Retina (tissue), 1 donor: ENCODE measurements around the gene COL4A2.

Experiments used
- DNase-seq: peaks from one replicate; pipeline ENCODE4 v3.0.0-alpha.2; 2016

The COL4A2 gene

DNA sequence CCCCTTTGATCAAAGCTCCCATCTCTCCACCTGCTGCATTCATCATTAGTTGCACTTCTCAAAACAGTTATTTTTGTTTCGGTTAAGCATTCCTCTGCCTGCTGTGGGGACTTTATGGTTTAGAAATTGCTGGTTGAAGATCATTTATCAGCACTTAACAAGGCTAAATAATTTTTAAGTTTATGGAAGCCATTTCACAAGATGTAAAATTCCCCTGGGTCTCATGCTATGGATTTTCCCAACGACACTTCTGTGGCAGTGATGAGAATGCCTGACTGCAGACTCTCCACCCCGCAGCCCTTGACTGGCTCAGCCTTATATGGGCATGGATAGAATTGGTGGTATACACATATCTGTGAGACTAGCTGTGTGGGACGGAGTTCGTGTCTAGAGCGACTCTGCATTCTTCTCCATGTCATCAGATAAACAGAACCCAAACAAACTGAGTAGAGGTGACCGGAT lies 52.8 kb downstream of the COL4A2 start:
- no peak for DNase-seq

DNA sequence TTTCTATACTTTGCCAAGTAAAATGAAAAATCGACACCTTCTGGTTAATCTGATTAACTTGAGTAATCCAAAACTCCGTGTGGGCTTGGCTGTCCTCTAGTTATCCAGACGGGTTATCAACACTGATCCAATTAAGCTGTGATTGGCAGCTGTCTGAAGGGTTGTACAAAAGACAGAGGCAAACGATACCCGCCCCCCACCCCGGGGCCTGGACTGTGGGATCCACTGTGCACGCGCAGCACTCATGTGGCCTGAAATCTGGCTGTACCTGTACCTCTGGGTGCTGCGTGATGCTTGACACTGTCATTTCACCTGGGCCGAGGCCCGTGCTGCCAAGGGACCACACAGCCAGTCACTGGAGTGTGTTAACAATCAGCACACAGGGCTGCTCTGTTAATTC lies 53.5 kb downstream of the COL4A2 start:
- no peak for DNase-seq

DNA sequence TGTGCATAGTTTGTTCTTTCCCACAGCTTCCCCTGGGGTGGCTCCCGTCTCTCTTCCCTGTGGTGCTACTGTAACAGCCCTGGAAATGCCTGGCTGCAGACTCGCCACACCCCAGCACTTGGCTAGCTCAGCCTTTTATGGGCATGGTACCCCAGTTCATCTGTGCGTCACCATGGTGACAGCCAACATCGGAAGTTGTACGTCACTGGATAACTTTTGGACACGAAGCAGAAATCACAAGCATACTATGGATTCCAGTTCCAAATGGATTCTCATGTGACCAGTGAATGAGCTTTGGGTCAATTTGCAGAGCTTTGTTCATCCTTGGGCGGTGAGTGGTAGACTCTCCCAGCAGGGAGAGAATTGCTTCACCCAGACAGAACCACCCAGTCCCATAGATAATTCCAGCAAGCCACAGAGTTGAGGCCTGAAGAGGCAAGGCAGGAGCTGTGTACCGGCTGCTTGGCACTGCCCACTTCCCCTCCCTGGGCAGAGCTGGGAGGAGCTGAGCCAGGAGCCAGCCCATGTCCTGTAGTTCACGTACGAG lies 54.4 kb downstream of the COL4A2 start:
- no peak for DNase-seq

DNA sequence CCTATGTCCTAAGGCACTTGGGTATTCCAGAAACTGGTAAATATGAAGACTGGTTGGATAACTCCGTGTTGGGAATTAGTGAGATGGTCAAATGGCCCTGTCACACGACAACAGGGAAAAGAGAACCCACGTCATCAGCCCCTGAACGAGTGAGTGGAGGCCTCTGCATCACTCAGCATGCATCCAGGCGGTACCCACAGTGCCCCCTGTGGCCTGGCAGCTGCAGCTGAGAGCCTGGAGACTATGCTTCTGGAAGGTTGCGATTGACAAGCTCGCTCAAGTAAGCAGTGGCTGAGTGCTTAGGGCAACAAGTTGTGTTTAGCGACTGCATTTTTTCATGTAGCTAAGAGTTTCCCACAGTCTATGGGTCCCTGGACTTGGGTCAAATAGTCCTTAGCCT lies 55.9 kb downstream of the COL4A2 start:
- no peak for DNase-seq

DNA sequence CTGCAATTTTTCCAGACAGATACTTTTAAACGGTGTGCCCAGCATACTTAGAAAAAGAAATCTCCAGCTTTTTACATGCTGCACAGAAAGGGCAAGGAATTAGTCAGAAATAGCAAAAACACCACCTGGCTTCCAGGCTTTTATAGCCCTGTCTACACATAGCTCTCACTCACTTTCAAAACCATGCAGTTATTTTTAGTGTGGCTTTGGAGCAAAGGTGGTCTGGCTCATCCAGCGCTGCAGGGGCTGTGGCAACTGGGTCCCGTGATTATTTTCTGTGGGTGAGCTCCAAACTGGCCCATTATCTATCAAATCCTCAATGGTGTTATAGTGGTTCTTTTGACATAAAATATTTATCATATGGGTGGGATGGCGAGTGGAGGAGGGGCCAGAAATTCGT lies 57.0 kb downstream of the COL4A2 start:
- no peak for DNase-seq

DNA sequence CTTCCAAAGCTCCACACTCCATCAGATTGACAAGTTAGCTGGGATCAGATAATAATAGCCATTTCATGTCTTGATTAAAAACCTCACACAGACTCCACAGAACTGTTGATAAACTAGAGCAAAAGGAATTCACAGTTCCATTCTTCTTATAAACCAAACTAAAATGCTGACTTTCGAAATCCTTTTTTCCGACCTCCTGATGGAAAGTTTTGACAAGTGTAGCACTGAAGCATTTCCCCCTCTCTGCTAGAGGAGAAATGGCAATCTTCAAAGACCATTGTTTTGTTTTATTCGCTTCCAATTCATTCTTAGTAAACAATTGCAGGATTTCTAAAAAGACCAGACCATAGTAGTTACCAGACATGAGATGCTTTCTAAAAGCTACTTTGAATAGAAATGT lies 58.8 kb downstream of the COL4A2 start:
- no peak for DNase-seq

DNA sequence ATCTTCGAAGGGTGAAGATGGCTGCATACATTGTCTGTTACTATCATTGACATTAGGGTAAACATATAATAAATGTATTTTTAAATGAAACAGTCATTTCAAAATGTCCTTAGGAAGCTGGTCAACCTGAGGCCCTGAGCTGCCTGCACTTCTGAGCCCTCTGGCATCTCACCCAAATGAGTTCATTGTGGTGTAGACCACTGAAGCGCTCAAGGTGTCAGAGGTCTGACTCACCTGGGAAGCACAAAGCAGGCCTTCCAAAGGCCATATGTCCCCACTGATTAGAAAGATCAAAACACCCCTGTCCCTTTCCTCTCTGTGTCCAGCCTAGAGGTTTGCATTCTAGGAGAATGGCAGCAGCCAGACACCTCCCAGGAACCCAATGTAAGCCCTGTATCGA lies 59.6 kb downstream of the COL4A2 start:
- no peak for DNase-seq

DNA sequence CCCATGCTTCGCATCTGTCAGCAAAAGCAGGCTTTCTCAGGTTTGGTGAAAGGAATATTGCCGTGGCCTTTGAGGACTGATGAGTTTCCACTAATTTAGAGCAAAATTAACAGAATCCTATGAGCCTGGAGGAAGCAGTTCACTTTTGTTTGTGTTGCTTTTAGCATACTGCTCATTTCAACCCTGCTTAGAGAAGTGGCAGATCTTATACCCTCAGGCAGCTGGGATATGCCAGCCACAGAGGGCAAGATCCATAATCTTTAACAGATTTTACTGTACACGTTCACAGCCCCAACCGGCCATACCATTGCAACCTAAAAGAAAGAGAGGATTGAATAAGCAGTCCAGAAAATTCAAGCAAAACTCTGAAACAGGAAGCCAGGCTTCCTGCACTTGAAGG lies 60.5 kb downstream of the COL4A2 start:
- DNase-seq = no peak

DNA sequence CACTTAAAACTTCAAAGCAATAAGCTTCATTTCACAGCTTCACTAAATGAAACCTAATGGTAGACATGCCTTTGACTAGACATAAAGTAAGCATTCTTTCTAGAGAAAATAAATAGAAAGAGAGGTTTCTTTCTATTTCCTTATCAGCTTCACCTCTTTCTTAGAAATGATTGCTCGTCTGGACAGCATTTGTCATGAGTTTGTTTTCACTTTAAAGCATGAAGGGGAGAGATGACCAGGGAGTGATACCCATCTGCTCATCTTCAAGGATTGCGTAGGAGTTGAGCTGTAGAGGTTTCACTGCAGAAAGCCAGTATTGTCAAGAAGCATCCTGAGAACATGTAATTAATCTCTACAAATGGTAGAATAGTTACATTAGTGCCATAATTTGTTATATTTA lies 61.3 kb downstream of the COL4A2 start:
- no peak for DNase-seq

DNA sequence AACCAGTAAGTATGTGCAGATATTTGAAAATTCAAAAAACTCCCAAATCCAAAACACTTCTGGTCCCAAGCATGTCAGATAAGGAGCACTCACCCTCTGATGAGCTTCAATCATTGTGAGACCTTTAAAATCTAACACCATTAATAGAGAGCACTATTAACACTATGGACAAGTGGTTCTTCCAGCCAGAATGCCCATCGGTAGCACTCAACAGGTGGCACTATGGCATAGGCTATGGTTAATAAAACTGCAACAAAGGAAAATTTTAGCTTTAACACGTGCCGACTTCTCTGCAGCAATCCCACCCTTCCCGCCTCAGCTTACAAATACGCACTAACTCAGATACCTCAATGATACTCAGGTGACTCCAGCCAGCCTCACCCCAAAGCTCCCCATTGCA lies 62.3 kb downstream of the COL4A2 start:
- no peak for DNase-seq

DNA sequence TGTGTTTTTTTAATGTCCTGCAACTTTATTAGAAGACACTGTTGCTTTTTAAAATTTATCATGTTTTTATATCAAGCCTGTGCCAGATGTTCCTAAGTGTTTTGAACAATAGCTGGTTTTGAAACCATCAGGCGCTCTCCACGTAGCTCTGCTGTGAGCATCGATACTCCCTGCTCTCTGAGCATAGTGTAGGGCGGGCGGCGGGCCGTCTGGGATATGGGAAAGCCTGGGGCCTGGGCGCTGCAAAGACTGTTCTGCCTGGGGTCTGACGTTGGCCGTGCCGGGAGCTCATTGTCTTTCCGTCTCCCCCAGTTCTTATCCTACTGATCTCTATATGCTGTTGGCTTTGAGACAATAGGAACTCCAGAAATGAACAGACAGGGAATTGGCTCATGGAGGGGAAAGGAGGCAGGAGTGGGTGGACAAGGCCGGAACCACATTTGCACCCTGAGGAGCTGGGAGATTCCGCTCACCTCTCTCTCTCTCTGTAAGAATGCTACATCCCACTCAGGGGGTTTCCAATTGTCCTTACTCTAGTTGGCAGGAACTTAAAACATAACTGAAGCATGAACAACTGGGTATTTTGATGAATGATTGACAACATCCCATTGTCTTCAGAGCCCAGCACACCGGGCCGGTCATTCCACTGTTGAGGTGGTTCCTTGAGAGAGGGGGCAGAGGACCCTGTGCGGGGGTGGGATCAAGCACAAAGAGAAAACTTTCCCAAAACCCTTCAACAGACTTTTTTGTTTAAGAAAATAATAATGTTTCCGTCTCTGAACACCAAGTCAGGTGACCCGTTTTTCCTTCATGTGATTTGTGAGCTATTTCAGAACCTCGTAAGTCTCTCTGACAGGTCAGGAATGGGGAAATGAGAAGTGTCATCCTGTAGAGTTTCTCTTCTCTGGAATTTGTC lies 64.7 kb downstream of the COL4A2 start:
- peak; percentile 45 for DNase-seq

DNA sequence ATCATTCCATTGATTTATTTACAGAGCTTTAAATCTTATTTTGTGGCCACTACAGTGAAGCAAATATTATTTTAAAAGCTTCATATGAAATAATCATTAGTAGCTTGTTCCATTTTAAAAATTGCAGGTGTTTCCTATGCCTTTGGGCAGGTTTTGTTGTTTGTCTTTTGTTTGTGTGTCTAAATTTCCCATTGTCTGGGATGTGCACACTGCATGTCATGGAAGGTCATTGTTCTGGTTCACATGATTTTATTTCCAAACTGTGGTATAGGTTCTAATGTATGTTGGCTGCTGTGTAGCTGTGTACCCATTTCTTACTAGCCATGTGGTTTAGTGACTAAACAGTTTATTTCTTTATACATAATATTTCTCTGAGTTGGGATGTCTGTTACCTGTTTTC lies 65.6 kb downstream of the COL4A2 start:
- no peak for DNase-seq

DNA sequence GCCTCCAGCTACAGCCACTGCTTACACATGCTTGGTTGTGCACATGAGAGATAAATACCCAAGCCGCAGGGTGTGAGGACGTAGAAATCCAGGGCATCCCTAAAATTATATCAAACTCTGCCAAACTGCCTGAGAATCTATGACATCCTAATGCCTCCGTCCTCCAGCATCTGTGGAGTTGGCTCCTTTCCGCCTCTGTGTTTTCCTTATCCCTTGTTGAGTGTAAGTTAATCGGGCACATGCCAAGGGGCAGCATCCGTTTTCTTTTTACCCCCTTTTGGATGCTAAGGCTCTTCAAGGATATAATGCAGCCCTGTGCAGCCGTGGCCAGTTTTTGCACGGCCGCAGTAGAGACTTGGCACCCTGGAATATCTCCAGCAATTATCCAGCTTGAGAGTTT lies 66.5 kb downstream of the COL4A2 start:
- DNase-seq = no peak

DNA sequence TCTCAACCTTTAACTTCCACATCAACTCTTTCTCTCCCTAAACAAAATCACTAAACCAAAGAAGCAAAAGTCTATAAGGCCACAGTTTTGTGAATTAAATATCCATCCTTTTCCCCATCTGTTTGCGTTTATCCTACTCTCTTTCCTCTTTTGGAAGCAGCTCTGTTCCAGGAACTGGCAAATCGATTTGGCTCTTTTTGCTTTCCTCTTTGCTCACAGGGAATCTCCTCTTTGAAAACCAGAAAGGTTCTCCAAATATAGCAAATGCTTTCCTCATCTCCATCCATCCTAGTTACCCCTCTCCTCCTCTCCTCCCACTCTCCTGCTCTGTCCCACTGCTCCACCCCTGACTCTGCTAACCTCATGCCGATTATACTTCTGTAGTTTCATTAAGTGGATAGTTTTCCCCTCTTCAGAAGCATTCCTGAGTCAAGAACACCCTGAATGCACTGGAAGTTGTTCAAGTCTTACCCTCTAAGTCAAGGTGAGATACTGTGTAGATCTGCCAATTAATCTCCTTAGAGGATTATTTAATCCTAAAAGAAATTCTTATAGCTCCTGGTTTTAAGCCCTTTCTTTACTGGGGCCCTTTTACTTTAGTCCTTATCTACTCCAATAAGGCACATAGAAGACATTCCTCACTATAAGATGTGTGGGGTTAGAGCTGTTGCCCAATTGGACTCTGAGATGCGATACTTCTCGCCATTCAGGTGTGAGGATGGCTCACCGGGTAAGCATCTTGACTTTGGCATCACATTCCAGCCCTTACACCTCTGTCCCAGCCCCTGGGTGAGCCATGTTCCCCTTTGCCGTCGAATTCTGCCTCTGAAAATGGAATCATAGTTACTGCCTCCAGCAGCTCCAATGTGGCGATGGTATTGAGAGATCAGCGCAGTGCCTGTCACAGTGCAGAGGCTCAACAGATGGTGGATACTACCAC lies 67.6 kb downstream of the COL4A2 start:
- DNase-seq = no peak

DNA sequence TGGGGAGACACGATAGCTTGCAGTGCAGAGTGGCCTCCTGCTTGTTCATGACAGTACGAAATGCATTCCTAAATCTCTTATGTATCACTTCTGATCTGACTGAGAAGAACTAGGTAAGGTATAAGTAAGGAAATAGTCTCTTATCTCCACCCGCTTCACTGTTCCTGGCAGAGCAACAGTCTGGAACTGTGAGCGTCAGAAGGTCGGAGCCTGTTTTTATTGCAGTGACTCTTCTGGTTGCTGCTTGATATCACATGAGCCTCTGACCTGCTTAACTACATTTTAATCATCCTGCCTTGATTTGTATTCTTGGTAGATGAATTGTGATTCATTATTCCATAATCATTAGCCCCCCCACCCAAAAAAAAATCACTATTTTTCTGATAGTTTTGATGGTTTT lies 69.0 kb downstream of the COL4A2 start:
- no peak for DNase-seq

DNA sequence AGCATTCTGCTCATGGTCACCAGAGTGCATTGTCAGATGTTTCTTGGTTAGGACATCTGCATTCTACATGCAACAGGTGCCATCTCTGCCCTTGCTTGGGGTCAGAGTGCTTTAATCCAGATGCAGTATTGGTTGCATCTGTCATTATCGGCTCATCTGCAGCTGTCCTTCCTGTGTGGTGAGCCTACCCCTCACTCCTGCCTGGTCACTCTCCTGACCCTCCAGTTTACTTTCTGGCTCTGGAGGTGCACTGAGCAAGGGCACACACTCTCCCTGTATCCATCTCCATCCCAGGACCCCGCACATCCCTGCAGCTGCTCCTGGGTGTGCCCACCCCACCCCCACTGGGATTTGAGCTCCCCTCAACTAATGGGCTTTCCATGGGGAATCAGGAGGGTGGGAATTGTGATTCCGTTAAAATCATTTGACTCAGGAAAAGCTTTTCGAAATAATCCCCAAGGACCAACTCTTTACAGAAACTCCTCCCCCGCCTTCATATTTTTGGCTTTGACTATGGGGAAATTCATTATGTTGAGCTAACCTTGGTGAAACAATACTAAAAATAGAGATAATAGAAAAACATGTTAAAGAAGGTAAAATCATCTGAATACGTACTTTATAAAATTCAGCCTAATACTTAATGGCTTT lies 70.2 kb downstream of the COL4A2 start:
- DNase-seq = no peak

DNA sequence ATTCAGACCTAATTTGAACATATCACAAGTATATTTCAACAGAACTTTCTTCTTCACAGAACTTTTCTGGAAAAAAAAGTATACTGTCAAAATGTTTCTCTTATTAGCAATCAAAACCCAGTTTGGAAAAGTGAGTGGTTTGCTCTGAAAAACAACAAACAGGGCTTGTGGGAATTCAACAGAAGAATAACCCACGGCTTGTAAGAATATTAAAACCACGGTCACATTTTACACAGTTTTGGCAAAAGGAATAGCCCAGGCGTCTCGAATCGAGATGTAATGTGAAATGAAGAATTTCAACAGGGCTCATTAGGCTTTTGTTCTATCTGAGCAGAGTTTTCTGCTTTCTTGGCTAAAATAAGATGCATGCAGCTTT lies 70.7 kb downstream of the COL4A2 start:
- DNase-seq = no peak

DNA sequence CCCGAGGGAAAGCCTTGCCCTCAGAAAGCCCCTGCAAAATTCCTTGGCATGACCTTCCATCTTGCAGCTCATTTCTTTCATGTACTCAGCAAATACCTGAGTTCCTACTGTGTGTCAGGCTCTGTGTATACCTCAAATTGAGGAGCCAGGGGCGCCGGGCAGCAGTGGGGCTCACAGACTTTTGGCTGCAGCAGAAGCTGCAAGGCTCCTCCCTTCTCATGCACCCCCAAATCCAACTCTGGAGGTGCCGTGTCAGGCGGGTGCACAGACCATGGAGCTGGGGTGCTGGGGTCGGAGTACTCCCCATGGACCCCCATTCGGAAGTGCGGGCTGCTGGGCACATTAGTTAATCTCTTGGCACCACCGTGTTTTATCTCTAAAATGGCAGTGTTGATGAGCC lies 72.3 kb downstream of the COL4A2 start:
- DNase-seq = no peak

DNA sequence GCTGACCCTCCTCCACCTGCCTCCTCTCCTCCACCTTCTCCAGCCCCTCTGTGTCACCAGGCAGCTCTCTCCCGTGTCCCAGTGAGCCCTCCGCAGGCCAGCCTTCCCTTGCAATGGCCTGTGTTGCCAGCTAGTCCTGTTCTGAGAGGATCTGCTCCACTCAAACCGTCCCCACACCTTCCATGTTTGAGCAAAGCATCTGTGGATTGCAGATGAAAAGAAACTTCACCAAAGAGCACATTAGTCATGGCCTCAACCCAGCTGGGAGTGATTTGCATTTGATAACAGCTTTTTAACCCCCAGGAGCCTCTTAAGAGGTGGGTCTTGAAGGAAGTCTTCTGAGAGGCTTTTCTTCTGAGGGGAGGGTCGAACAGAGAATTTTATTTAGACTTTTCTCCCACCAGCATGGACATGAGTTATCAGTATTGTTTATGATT lies 72.8 kb downstream of the COL4A2 start:
- no peak for DNase-seq

DNA sequence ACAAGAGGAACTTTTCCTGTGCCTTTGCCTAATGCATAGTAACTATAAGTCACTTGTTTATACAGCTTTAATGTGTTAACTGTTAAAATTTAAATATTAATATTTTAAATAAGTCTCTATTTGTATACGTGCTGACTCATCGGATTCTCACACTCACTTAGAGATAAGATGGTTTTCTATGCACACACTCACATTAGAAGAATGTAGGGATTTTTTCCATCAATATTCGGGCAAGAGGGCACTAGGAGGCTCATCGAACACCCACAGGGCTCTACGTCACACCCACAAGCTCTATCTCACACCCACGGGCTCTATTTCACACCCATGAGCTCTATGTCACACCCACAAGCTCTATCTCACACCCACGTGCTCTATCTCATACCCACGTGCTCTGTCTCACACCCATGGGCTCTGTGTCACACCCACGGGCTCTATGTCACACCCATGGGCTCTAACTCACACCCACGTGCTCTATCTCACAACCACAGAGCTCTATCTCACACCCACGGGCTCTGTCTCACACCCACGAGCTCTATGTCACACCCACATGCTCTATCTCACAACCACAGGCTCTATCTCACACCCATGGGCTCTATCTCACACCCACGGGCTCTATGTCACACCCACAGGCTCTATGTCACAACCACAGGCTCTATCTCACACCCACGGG lies 73.4 kb downstream of the COL4A2 start:
- no peak for DNase-seq

DNA sequence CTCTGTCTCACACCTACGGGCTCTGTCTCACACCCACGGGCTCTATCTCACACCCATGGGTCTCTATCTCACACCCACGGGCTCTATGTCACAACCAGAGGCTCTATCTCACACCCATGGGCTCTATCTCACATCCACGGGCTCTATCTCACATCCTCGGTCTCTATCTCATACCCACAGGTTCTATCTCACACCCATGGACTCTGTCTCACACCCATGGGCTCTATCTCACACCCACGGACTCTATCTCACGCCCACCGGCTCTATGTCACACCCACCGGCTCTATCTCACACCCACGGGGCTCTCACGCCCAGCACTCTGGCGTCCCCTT lies 73.9 kb downstream of the COL4A2 start:
- DNase-seq = no peak

DNA sequence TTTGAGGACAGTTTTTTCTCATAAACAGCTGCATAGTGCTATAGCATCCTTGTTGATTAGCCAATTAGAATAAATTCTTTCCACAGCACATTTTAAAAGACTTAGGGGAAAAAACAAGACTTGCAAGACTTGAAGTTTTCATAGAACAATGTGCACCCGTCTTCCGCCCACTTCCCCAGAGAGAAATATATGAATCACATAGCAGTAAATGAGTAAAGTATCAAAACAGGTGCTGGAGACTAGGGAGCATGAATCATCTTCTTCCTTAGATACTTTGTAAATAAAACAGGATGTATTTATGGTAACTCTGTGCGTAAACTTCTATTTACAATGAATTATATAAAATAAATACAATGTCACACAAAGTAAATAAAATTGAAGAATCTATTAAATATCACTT lies 75.1 kb downstream of the COL4A2 start:
- no peak for DNase-seq

DNA sequence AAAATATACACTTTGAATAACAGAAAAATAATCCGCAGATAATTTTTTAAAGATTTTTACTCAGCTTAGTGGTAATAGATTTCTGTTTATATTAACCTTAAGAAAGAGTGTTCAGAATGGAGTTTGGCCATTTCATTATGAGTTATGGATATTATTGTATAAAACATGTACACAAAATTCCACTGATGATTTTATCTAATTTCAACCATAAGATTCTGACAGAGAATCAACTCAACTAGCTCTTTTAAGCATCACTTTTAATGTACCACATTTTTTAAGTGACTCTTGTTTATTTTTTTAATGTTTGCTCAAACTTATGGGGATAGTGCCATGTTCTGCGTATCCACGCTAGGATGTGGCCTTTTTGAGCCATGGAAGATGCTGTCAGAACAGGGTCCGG lies 75.7 kb downstream of the COL4A2 start:
- DNase-seq = no peak
